H4 (cell line): ENCODE measurements around the gene SND1. TPM values are rescaled to one million over a fixed set of nuclear protein-coding genes. Genes with fewer than 3 reads are reported as not detected.

ENCODE experiments used
- DNase-seq: peaks from one replicate; pipeline ENCODE4 v3.0.0-alpha.2; 2015; ENCODE audit warnings: low spot score
- total RNA-seq: library from RNA; depleted of rRNA; stranded (reverse); fragments of >200 nt; shearing (Covaris generic); gene quantifications from 2 replicates; pipeline ENCODE4 v1.2.3, GENCODE V29; 2014

SND1 gene
- total RNA-seq, 1 experiment from 2014 or later, result 153 TPM

- DNase-seq, result no peak
Measured at GRCh38 chr7:127683776-127684681, 32.0 kb downstream of the SND1 start.

GRCh38 chr7:127689194-127689772, 37.3 kb downstream of the SND1 start:
- DNase-seq, result no peak

- no peak for DNase-seq
Measured at GRCh38 chr7:127690337-127690736, 38.3 kb downstream of the SND1 start.

- DNase-seq, result no peak
Measured at GRCh38 chr7:127690806-127691205, 38.8 kb downstream of the SND1 start.

- DNase-seq, result no peak
Measured at GRCh38 chr7:127692200-127692599, 40.2 kb downstream of the SND1 start.

GRCh38 chr7:127699853-127700252, 47.9 kb downstream of the SND1 start:
- no peak for DNase-seq

- no peak for DNase-seq
Measured at GRCh38 chr7:127702052-127702652, 50.2 kb downstream of the SND1 start.

- DNase-seq, result no peak
Measured at GRCh38 chr7:127702938-127703337, 50.9 kb downstream of the SND1 start.

- no peak for DNase-seq
Measured at GRCh38 chr7:127704211-127704610, 52.2 kb downstream of the SND1 start.

- DNase-seq, result no peak
Measured at GRCh38 chr7:127705461-127705959, 53.5 kb downstream of the SND1 start.

- DNase-seq, result no peak
Measured at GRCh38 chr7:127706766-127707165, 54.8 kb downstream of the SND1 start.

GRCh38 chr7:127708201-127708600, 56.2 kb downstream of the SND1 start:
- no peak for DNase-seq

GRCh38 chr7:127708788-127709187, 56.8 kb downstream of the SND1 start:
- DNase-seq, result peak; percentile 67

- DNase-seq, result no peak
Measured at GRCh38 chr7:127710635-127711034, 58.6 kb downstream of the SND1 start.

- DNase-seq, result no peak
Measured at GRCh38 chr7:127711872-127712271, 59.9 kb downstream of the SND1 start.

GRCh38 chr7:127713006-127713405, 61.0 kb downstream of the SND1 start:
- DNase-seq, result no peak

GRCh38 chr7:127713758-127714157, 61.8 kb downstream of the SND1 start:
- no peak for DNase-seq

- no peak for DNase-seq
Measured at GRCh38 chr7:127715272-127715671, 63.3 kb downstream of the SND1 start.

- DNase-seq, result no peak
Measured at GRCh38 chr7:127715901-127716300, 63.9 kb downstream of the SND1 start.

GRCh38 chr7:127717502-127718339, 65.7 kb downstream of the SND1 start:
- no peak for DNase-seq

GRCh38 chr7:127718340-127718679, 66.3 kb downstream of the SND1 start:
- no peak for DNase-seq

GRCh38 chr7:127726476-127726875, 74.5 kb downstream of the SND1 start:
- DNase-seq, result no peak
